GM03348 (cell line): ENCODE results near the gene IRAG1.
"Not testable (repeated sequence)": the region's sequence is repeated elsewhere in the genome, so short reads cannot be mapped to it uniquely, and the experiment has no call there.

ENCODE experiments used
- DNase-seq: peaks from one replicate; pipeline ENCODE4 v3.0.0; 2012; ENCODE audit warnings: low spot score

Gene IRAG1

GRCh38 chr11:10708131-10708530, 14.6 kb upstream of the IRAG1 start:
- no peak for DNase-seq

- DNase-seq, result no peak
Observed at GRCh38 chr11:10701982-10702381, 8.4 kb upstream of the IRAG1 start.

GRCh38 chr11:10699072-10699471, 5.5 kb upstream of the IRAG1 start:
- no peak for DNase-seq

- no peak for DNase-seq
Observed at GRCh38 chr11:10697323-10697620, 3.7 kb upstream of the IRAG1 start.

- no peak for DNase-seq
Observed at GRCh38 chr11:10696468-10697322, 3.1 kb upstream of the IRAG1 start.

GRCh38 chr11:10695833-10696232, 2.3 kb upstream of the IRAG1 start:
- no peak for DNase-seq

- DNase-seq, result peak; percentile 68
Observed at GRCh38 chr11:10694486-10695239, 1.1 kb upstream of the IRAG1 start.

GRCh38 chr11:10692531-10693115, 932 bp downstream of the IRAG1 start:
- DNase-seq, result no peak

GRCh38 chr11:10688401-10688800, 5.2 kb downstream of the IRAG1 start:
- DNase-seq, result no peak

- no peak for DNase-seq
Observed at GRCh38 chr11:10686311-10686710, 7.2 kb downstream of the IRAG1 start.

- DNase-seq, result no peak
Observed at GRCh38 chr11:10683429-10683828, 10.1 kb downstream of the IRAG1 start.

- DNase-seq, result no peak
Observed at GRCh38 chr11:10680956-10681487, 12.5 kb downstream of the IRAG1 start.

GRCh38 chr11:10680279-10680678, 13.3 kb downstream of the IRAG1 start:
- DNase-seq, result not testable (repeated sequence)

- no peak for DNase-seq
Observed at GRCh38 chr11:10679644-10680043, 13.9 kb downstream of the IRAG1 start.

- no peak for DNase-seq
Observed at GRCh38 chr11:10678101-10678500, 15.5 kb downstream of the IRAG1 start.

GRCh38 chr11:10676919-10677318, 16.6 kb downstream of the IRAG1 start:
- DNase-seq, result no peak

GRCh38 chr11:10674911-10675440, 18.6 kb downstream of the IRAG1 start:
- peak; percentile 66 for DNase-seq

GRCh38 chr11:10674440-10674855, 19.1 kb downstream of the IRAG1 start:
- peak; percentile 52 for DNase-seq

- no peak for DNase-seq
Observed at GRCh38 chr11:10673501-10674062, 20.0 kb downstream of the IRAG1 start.

- no peak for DNase-seq
Observed at GRCh38 chr11:10670099-10670498, 23.5 kb downstream of the IRAG1 start.

GRCh38 chr11:10669258-10670033, 24.1 kb downstream of the IRAG1 start:
- peak; percentile 62 for DNase-seq
